ENCODE data around the gene SPDYE3. TPM values are rescaled to one million over a fixed set of nuclear protein-coding genes. Genes with fewer than 3 reads are reported as not detected.
A peak's percentile ranks its signal among the peaks of the same experiment; 100 is the strongest.

SPDYE3 gene
- total RNA-seq, 6 experiments from 2014 or later: not detected

DNA sequence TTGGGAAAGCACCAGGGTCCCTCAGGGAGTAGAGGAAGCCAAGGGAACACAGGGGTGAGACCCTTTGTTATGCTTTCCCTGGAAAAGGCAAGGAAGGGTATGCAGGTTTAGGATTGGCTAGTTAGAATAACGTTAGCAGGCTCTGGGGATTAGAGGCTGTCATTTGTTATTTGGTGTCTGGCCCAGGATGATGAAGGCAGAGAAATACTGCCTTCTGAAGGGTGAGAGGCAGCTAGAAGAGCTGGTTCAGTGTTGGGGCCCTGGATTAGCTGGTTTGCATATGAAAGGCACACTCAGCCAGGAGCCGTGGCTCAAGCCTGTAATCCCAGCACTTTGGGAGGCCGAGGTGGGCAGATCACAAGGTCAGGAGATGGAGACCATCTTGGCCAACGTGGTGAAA is 62.8 kb downstream of the SPDYE3 start:
- DNase-seq (no peak), ATAC-seq (no peak)
- Histone ChIP-seq H3K27ac (peak overlapping the region in 1 of 3 donors; percentile 66), H3K4me1 (no peaks in the 10 kb centered on the region), H3K36me3 (no peaks in the 10 kb centered on the region), H3K4me3 (no peak overlapping the region), H3K9me3 (no peaks in the 10 kb centered on the region), H3K27me3 (no peaks in the 10 kb centered on the region)
- WGBS (ENCODE audit: insufficient coverage, low coverage, low lambda C conversion rate, missing lambda C conversion rate): 20% methylated on average over 1 of the region's 4 CpGs
- TF ChIP-seq, protein P1, sequence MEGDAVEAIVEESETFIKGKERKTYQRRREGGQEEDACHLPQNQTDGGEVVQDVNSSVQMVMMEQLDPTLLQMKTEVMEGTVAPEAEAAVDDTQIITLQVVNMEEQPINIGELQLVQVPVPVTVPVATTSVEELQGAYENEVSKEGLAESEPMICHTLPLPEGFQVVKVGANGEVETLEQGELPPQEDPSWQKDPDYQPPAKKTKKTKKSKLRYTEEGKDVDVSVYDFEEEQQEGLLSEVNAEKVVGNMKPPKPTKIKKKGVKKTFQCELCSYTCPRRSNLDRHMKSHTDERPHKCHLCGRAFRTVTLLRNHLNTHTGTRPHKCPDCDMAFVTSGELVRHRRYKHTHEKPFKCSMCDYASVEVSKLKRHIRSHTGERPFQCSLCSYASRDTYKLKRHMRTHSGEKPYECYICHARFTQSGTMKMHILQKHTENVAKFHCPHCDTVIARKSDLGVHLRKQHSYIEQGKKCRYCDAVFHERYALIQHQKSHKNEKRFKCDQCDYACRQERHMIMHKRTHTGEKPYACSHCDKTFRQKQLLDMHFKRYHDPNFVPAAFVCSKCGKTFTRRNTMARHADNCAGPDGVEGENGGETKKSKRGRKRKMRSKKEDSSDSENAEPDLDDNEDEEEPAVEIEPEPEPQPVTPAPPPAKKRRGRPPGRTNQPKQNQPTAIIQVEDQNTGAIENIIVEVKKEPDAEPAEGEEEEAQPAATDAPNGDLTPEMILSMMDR (IDR thresholded peaks at IDR 0.05): no peak
- no peak for TF ChIP-seq POLR2A (IDR thresholded peaks at IDR 0.05)
- intact Hi-C loops (cut with DNase I): no loop called here

DNA sequence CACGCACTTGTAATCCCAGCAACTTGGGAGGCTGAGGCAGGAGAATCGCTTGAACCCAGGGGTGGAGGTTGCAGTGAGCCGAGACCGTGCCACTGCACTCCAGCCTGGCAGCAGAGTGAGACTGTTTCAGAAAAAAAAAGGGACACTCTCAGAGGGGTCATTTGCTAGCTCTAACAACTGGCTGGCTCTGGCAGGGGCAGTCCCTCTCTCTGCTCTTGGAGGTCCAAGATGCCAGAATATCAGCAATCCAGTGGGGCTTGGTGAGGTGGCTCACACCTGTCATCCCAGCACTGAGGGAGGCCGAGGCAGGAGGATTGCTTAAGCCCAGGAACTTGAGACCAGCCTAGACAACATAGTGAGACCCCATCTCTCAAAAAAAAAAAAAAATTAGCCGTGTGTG is 63.2 kb downstream of the SPDYE3 start:
- ATAC-seq (no peak), DNase-seq (no peak)
- Histone ChIP-seq H3K9me3 (no peaks in the 10 kb centered on the region), H3K27ac (no peak overlapping the region), H3K36me3 (no peaks in the 10 kb centered on the region), H3K4me1 (no peaks in the 10 kb centered on the region), H3K4me3 (no peak overlapping the region), H3K27me3 (no peaks in the 10 kb centered on the region)
- intact Hi-C loops (cut with DNase I): no loop called here
- TF ChIP-seq, protein P1 (IDR thresholded peaks at IDR 0.05): no peak
- TF ChIP-seq POLR2A (IDR thresholded peaks at IDR 0.05): no peak
- 95% methylated on average over 4 of the region's 6 CpGs for WGBS (ENCODE audit: insufficient coverage, low coverage, low lambda C conversion rate, missing lambda C conversion rate)

DNA sequence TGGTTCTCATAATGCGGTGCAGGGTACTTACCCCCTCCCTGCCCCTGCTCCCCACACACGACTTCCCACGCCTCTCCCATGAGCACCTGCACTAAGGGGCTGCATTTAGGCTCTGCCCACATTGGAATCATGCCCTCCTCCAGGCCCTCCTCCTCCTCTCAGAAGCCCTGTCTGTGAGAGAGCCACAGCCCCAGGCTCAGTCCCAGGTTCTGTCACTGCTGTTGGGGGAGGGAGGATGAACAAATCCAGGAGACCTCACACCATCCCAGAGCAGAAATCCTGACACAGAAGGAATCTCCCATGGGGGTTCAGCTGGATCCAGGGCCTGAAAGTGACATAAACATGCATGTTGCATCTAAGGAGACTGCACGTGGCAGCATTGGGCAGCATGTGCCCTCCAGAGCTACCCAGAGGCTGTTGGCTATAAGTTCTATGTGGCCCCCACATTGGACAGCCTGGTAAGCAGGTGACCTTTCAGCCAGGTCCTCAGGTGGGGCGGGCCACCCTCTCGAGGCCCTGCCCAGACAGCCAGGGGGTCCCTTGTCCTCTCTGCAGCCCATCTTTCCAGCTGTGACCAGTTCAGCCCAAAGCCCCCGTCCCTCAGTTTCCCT is 64.2 kb downstream of the SPDYE3 start:
- DNase-seq (no peak), ATAC-seq (no peak)
- intact Hi-C loops (cut with DNase I): no loop called here
- no peaks in the 10 kb centered on the region for H3K27me3 ChIP-seq
- H3K27ac ChIP-seq: peak overlapping the region in 1 of 3 donors; percentile 70
- H3K4me3 ChIP-seq: no peak overlapping the region
- no peaks in the 10 kb centered on the region for H3K9me3 ChIP-seq
- no peaks in the 10 kb centered on the region for H3K4me1 ChIP-seq
- WGBS (ENCODE audit: insufficient coverage, low coverage, low lambda C conversion rate, missing lambda C conversion rate): no CpG with 5 or more reads among the region's 7 CpGs
- no peak for TF ChIP-seq POLR2A (IDR thresholded peaks at IDR 0.05)
- TF ChIP-seq, protein P1 (IDR thresholded peaks at IDR 0.05): no peak
- H3K36me3 ChIP-seq: no peaks in the 10 kb centered on the region

Small RNA genes lying within 50 kb of the gene (small RNA-seq; reads per million reads assigned to genes)
- gene RF00019: 0 reads per million in 2 experiments

Other genes with a start within 250 kb of the SPDYE3 start
- gene ZNF3, start 226.0 kb upstream of the SPDYE3 start, total RNA-seq: 10 to 100 TPM in 5 of 6 experiments, 1 to 10 TPM in 1; 9.7 to 18.8 (median 14.0) TPM
- gene COPS6, start 218.7 kb upstream of the SPDYE3 start, total RNA-seq: 10 to 100 TPM; 28.3 to 49.7 (median 42.7) TPM
- gene MCM7, start 206.3 kb upstream of the SPDYE3 start, total RNA-seq: 10 to 100 TPM; 12.6 to 25.9 (median 20.8) TPM
- 1 to 10 TPM; 2.7 to 7.3 (median 4.3) TPM for gene AP4M1, start 206.1 kb upstream of the SPDYE3 start, total RNA-seq
- gene TAF6, start 188.3 kb upstream of the SPDYE3 start, total RNA-seq: 10 to 100 TPM; 11.1 to 27.2 (median 15.8) TPM
- gene CNPY4, start 188.1 kb upstream of the SPDYE3 start, total RNA-seq: 1 to 10 TPM; 2.9 to 4.9 (median 3.9) TPM
- gene MBLAC1, start 180.7 kb upstream of the SPDYE3 start, total RNA-seq: 1 to 10 TPM in 3 of 6 experiments, under 1 TPM in 3; 0.35 to 2.7 (median 1.1) TPM
- gene LAMTOR4, start 158.8 kb upstream of the SPDYE3 start, total RNA-seq: 10 to 100 TPM; 35.8 to 66.6 (median 44.9) TPM
- 10 to 100 TPM in 4 of 6 experiments, 1 to 10 TPM in 2; 8.2 to 14.6 (median 10.3) TPM for gene TRAPPC14, start 149.0 kb upstream of the SPDYE3 start, total RNA-seq
- gene GAL3ST4, start 139.1 kb upstream of the SPDYE3 start, total RNA-seq: 1 to 10 TPM in 1 of 6 experiments, under 1 TPM in 4, not detected in 1; 0.12 to 1.1 (median 0.56) TPM
- under 1 TPM in 2 of 6 experiments, not detected in 4; 0.35 to 0.40 TPM for gene GPC2, start 130.3 kb upstream of the SPDYE3 start, total RNA-seq
- 1 to 10 TPM in 4 of 6 experiments, under 1 TPM in 2; 0.81 to 5.9 (median 4.4) TPM for gene STAG3, start 129.8 kb upstream of the SPDYE3 start, total RNA-seq
- gene PVRIG, start 87.8 kb upstream of the SPDYE3 start, total RNA-seq: under 1 TPM in 3 of 6 experiments, not detected in 3; 0.17 to 0.89 (median 0.37) TPM
- gene PILRB, start 50.4 kb downstream of the SPDYE3 start, total RNA-seq: 10 to 100 TPM; 12.0 to 36.2 (median 22.7) TPM
- gene PILRA, start 65.8 kb downstream of the SPDYE3 start, total RNA-seq: 1 to 10 TPM; 1.4 to 7.1 (median 4.0) TPM
- gene ZCWPW1, start 121.0 kb downstream of the SPDYE3 start, total RNA-seq: 1 to 10 TPM in 5 of 6 experiments, under 1 TPM in 1; 0.86 to 5.7 (median 2.7) TPM
- gene MEPCE, start 122.1 kb downstream of the SPDYE3 start, total RNA-seq: 10 to 100 TPM; 17.1 to 25.1 (median 20.7) TPM
- gene PPP1R35, start 128.8 kb downstream of the SPDYE3 start, total RNA-seq: 10 to 100 TPM in 5 of 6 experiments, 1 to 10 TPM in 1; 9.8 to 26.8 (median 13.2) TPM
- not detected for gene SPACDR, start 156.6 kb downstream of the SPDYE3 start, total RNA-seq
- gene TSC22D4, start 171.5 kb downstream of the SPDYE3 start, total RNA-seq: 10 to 100 TPM; 12.5 to 20.5 (median 17.0) TPM
- gene NYAP1, start 176.2 kb downstream of the SPDYE3 start, total RNA-seq: under 1 TPM; 0.06 to 0.74 (median 0.32) TPM
- 10 to 100 TPM; 52.9 to 86.3 (median 69.8) TPM for gene AGFG2, start 231.5 kb downstream of the SPDYE3 start, total RNA-seq

Data from right lobe of liver (tissue), 6 donors.